ENCODE data around the gene EXOC6B. TPM values are rescaled to one million over a fixed set of nuclear protein-coding genes. Genes with fewer than 3 reads are reported as not detected.
A peak's percentile ranks its signal among the peaks of the same experiment; 100 is the strongest.

Gene EXOC6B
- total RNA-seq, 1 donor from 2014 or later: 45.6 TPM

GRCh38 chr2:72235497-72236415, 590.1 kb downstream of the EXOC6B start:
- H3K4me1 Mint-ChIP-seq (ENCODE audit: unreplicated experiment): peaks cover 3% of the 10 kb centered on the region
- no peak overlapping the region for H3K27ac Mint-ChIP-seq (ENCODE audit: unreplicated experiment)
- H3K9me3 Mint-ChIP-seq (ENCODE audit: unreplicated experiment): no peaks in the 10 kb centered on the region
- DNase-seq (ENCODE audit: low spot score): no peak
- TF ChIP-seq CTCF (IDR thresholded peaks at IDR 0.05; ENCODE audit: unreplicated experiment): no peak
- no peaks in the 10 kb centered on the region for H3K27me3 Mint-ChIP-seq (ENCODE audit: unreplicated experiment)
- no peaks in the 10 kb centered on the region for H3K36me3 Mint-ChIP-seq (ENCODE audit: low read depth, unreplicated experiment)
- no peak overlapping the region for H3K4me3 Mint-ChIP-seq (ENCODE audit: unreplicated experiment)

- H3K4me1 Mint-ChIP-seq (ENCODE audit: unreplicated experiment): peaks cover 3% of the 10 kb centered on the region
- no peaks in the 10 kb centered on the region for H3K27me3 Mint-ChIP-seq (ENCODE audit: unreplicated experiment)
- no peak overlapping the region for H3K27ac Mint-ChIP-seq (ENCODE audit: unreplicated experiment)
- H3K4me3 Mint-ChIP-seq (ENCODE audit: unreplicated experiment): no peak overlapping the region
- no peak for TF ChIP-seq CTCF (IDR thresholded peaks at IDR 0.05; ENCODE audit: unreplicated experiment)
- no peaks in the 10 kb centered on the region for H3K36me3 Mint-ChIP-seq (ENCODE audit: low read depth, unreplicated experiment)
- H3K9me3 Mint-ChIP-seq (ENCODE audit: unreplicated experiment): no peaks in the 10 kb centered on the region
- DNase-seq (ENCODE audit: low spot score): no peak
Measured at GRCh38 chr2:72233211-72233610, 592.6 kb downstream of the EXOC6B start.

- no peak for TF ChIP-seq CTCF (IDR thresholded peaks at IDR 0.05; ENCODE audit: unreplicated experiment)
- Mint-ChIP-seq H3K36me3 (ENCODE audit: low read depth, unreplicated experiment) (peaks cover 4% of the 10 kb centered on the region), H3K4me1 (ENCODE audit: unreplicated experiment) (peaks cover 14% of the 10 kb centered on the region), H3K27me3 (ENCODE audit: unreplicated experiment) (peaks cover 3% of the 10 kb centered on the region), H3K4me3 (ENCODE audit: unreplicated experiment) (no peak overlapping the region), H3K9me3 (ENCODE audit: unreplicated experiment) (no peaks in the 10 kb centered on the region), H3K27ac (ENCODE audit: unreplicated experiment) (no peak overlapping the region)
- DNase-seq (ENCODE audit: low spot score): no peak
Measured at GRCh38 chr2:72222829-72223564, 602.8 kb downstream of the EXOC6B start.

GRCh38 chr2:72220170-72220569, 605.7 kb downstream of the EXOC6B start:
- Mint-ChIP-seq H3K9me3 (ENCODE audit: unreplicated experiment) (no peaks in the 10 kb centered on the region), H3K27ac (ENCODE audit: unreplicated experiment) (no peak overlapping the region), H3K4me1 (ENCODE audit: unreplicated experiment) (peaks cover 14% of the 10 kb centered on the region), H3K27me3 (ENCODE audit: unreplicated experiment) (peaks cover 2% of the 10 kb centered on the region), H3K36me3 (ENCODE audit: low read depth, unreplicated experiment) (no peaks in the 10 kb centered on the region), H3K4me3 (ENCODE audit: unreplicated experiment) (no peak overlapping the region)
- peak; percentile 27 for DNase-seq (ENCODE audit: low spot score)
- peak; percentile 43 for TF ChIP-seq CTCF (IDR thresholded peaks at IDR 0.05; ENCODE audit: unreplicated experiment)
